ENCODE measurements around the gene VPS45.

GRCh38 chr1:150127868-150128267, 60.3 kb downstream of the VPS45 start:
- TF ChIP-seq, protein P1, sequence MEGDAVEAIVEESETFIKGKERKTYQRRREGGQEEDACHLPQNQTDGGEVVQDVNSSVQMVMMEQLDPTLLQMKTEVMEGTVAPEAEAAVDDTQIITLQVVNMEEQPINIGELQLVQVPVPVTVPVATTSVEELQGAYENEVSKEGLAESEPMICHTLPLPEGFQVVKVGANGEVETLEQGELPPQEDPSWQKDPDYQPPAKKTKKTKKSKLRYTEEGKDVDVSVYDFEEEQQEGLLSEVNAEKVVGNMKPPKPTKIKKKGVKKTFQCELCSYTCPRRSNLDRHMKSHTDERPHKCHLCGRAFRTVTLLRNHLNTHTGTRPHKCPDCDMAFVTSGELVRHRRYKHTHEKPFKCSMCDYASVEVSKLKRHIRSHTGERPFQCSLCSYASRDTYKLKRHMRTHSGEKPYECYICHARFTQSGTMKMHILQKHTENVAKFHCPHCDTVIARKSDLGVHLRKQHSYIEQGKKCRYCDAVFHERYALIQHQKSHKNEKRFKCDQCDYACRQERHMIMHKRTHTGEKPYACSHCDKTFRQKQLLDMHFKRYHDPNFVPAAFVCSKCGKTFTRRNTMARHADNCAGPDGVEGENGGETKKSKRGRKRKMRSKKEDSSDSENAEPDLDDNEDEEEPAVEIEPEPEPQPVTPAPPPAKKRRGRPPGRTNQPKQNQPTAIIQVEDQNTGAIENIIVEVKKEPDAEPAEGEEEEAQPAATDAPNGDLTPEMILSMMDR (conservative IDR thresholded peaks at IDR 0.05) = no peak
- no peak for TF ChIP-seq EZH2 (IDR thresholded peaks at IDR 0.05; ENCODE audit: low read depth)

All from PC-9 (cell line).